ENCODE results near the gene C18orf63.

Gene C18orf63

GRCh38 chr18:74375999-74376398, 60.4 kb downstream of the C18orf63 start:
- TF ChIP-seq CTCF (IDR thresholded peaks at IDR 0.05) = no peak

GRCh38 chr18:74376523-74376922, 60.9 kb downstream of the C18orf63 start:
- no peak for TF ChIP-seq CTCF (IDR thresholded peaks at IDR 0.05)

- TF ChIP-seq CTCF (IDR thresholded peaks at IDR 0.05) = no peak
These were observed 62.1 kb downstream of the C18orf63 start for GRCh38 chr18:74377776-74378175.

- TF ChIP-seq CTCF (IDR thresholded peaks at IDR 0.05) = no peak
These were observed 62.6 kb downstream of the C18orf63 start for GRCh38 chr18:74378179-74378682.

GRCh38 chr18:74380916-74381315, 65.3 kb downstream of the C18orf63 start:
- TF ChIP-seq CTCF (IDR thresholded peaks at IDR 0.05) = no peak

GRCh38 chr18:74381621-74382295, 66.1 kb downstream of the C18orf63 start:
- no peak for TF ChIP-seq CTCF (IDR thresholded peaks at IDR 0.05)

GRCh38 chr18:74382481-74383017, 66.9 kb downstream of the C18orf63 start:
- no peak for TF ChIP-seq CTCF (IDR thresholded peaks at IDR 0.05)
